Mononuclear cell (primary cell): Measurements from ENCODE around the gene KHNYN. TPM values are rescaled to one million over a fixed set of nuclear protein-coding genes. Genes with fewer than 3 reads are reported as not detected.

Experiments used
- H3K27me3 ChIP-seq: 2 replicates; pipeline ENCODE4 v1.6.0; 2011; ENCODE audit warnings: low read length, control low read depth; ENCODE audit not compliant: insufficient read depth
- H3K4me1 ChIP-seq: 2 replicates; pipeline ENCODE4 v1.5.1; 2011; ENCODE audit warnings: mild to moderate bottlenecking, low read length, control low read depth; ENCODE audit not compliant: insufficient read depth
- H3K4me3 ChIP-seq: 2 replicates; pipeline ENCODE4 v1.5.1; 2011; ENCODE audit warnings: mild to moderate bottlenecking, low read length, moderate library complexity
- H3K9me3 ChIP-seq: 2 replicates; pipeline ENCODE4 v1.5.1; 2011; ENCODE audit warnings: low read depth, mild to moderate bottlenecking, control low read depth, low read length
- total RNA-seq: library from RNA; depleted of rRNA; stranded (reverse); fragments of >200 nt; gene quantifications from one replicate; pipeline ENCODE4 v1.2.3, GENCODE V29; 2012

Gene KHNYN
- total RNA-seq, 1 donor = 148 TPM

DNA sequence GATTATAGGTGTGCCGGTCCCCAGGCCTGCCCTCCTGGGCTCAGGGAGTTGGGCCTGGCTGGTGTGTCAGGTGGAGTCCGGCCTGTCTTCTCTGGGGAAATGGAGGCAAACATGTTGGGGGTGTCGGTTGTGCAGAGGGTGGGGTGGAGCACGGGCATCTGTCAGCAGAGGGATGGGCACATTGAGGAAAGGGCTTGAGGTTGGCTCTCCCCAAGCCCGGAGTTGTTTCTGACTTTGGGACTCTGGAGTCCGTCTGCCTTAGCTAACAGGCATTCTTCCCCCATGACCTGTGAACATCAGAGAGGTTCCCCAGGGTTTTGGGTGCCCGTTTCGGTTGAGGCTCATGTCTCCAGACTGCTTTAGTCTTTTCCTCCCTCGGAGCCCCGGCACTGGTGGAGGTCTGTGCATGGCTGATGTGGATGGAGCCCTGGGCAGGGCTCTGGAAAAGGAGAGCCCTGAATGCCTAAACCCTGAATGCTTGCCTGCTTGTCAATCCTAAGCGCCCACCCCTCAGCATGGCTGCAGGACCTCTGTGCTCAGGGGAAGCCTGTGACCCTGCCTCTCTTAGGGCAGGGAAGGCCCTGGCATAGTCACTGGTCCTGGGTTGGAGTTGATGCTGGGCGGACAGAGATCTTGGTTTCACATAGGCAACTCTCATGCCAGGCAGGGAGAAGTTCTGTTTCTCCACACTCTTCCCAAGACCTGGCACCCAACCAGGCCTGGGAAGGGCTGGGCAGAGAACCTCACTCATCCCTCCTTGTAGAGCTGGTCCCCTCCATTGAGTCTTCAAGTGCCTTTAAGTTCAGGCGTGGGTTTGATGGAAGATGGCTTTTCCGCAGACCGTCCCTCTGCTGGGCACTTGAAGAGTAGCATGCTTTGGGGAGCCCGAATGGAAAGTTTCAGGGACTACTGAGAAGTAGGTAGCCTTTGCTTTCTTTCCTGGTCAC lies 18.0 kb upstream of the KHNYN start:
- Histone ChIP-seq H3K27me3 (no peaks in the 10 kb centered on the region), H3K4me3 (no peak overlapping the region), H3K9me3 (no peaks in the 10 kb centered on the region), H3K4me1 (no peaks in the 10 kb centered on the region)

DNA sequence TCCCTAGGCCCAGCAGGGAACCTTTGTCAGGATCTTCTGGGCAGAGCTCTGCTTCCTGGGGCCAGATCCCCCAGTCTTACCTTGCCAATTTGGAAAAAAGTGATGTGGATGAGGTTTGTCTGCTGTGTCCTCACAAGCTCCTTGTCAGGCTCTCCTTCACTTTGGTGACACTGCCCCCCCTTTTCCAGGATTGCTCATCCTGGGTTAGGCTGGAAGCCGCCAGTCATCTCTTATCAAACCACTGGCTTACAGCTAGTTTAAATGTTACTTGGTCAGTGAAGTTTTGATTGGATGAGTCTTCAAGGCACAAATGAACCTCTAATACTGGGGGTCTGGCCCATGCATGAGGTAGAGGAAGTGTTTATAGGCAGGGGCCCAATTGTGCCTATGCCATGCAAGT lies 15.7 kb upstream of the KHNYN start:
- Histone ChIP-seq H3K27me3 (no peaks in the 10 kb centered on the region), H3K4me3 (no peak overlapping the region), H3K9me3 (no peaks in the 10 kb centered on the region), H3K4me1 (no peaks in the 10 kb centered on the region)

DNA sequence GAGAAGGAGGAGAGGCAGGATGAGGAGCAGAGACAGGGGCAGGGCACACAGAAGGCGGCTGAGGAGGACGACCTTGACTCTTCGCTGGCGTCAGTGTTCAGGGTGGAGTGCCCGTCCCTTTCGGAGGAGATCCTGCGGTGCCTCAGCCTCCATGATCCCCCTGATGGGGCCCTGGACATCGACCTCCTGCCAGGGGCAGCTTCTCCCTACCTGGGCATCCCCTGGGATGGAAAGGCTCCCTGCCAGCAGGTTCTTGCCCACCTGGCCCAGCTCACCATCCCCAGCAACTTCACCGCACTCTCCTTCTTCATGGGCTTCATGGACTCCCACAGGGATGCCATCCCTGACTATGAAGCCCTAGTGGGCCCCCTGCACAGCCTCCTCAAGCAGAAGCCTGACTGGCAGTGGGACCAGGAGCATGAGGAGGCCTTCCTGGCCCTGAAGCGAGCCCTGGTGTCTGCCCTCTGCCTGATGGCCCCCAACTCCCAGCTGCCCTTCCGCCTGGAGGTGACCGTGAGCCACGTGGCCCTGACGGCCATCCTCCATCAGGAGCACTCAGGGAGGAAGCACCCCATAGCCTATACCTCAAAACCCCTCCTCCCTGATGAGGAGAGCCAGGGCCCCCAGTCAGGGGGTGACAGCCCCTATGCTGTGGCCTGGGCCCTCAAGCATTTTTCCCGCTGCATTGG lies 14.9 kb upstream of the KHNYN start:
- Histone ChIP-seq H3K9me3 (no peaks in the 10 kb centered on the region), H3K27me3 (no peaks in the 10 kb centered on the region), H3K4me3 (no peak overlapping the region), H3K4me1 (no peaks in the 10 kb centered on the region)

GRCh38 chr14:24415421-24416253 lies 14.1 kb upstream of the KHNYN start:
- Histone ChIP-seq H3K9me3 (no peaks in the 10 kb centered on the region), H3K4me1 (no peaks in the 10 kb centered on the region), H3K27me3 (no peaks in the 10 kb centered on the region), H3K4me3 (no peak overlapping the region)

DNA sequence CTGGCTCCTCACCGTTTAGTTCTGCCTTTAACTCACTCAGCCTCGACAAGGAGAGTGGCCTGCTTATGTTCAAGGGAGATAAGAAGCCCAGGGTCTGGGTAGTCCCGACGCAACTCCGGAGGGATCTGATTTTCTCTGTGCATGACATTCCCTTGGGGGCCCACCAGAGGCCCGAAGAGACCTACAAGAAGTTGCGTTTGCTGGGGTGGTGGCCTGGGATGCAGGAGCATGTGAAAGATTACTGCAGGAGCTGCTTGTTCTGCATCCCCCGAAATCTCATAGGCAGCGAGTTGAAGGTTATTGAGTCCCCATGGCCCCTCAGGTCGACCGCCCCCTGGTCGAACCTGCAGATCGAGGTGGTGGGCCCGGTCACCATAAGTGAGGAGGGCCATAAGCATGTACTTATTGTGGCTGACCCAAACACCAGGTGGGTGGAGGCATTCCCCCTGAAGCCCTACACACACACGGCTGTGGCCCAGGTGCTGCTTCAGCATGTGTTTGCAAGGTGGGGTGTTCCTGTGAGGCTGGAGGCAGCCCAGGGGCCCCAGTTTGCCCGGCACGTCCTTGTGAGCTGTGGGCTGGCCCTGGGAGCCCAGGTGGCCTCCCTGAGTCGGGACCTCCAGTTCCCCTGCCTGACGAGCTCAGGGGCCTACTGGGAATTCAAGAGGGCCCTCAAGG lies 13.4 kb upstream of the KHNYN start:
- no peaks in the 10 kb centered on the region for H3K9me3 ChIP-seq

DNA sequence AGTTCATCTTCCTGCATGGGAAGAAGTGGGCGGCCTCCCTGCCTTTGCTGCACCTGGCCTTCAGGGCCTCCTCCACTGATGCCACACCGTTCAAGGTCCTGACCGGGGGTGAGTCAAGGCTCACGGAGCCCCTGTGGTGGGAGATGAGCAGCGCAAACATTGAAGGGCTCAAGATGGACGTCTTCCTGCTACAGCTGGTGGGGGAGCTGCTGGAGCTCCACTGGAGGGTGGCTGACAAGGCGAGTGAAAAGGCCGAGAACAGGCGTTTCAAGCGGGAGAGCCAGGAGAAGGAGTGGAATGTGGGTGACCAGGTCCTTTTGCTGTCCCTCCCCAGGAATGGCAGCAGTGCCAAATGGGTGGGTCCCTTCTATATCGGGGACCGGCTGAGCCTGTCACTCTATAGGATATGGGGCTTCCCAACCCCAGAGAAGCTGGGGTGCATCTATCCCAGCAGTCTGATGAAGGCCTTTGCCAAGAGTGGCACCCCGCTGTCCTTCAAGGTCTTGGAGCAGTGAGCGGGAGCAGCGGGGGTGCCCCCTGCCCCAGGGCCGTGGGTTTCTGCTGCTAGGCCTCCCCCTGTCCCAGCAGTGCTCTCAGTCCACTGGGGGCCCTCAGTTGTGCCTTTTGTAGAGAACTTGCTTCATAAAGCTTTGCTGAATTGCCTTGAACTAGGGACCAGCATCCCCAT lies 12.7 kb upstream of the KHNYN start:
- Histone ChIP-seq H3K9me3 (no peaks in the 10 kb centered on the region), H3K27me3 (no peaks in the 10 kb centered on the region), H3K4me3 (no peak overlapping the region), H3K4me1 (peaks cover under 1% of the 10 kb centered on the region)

More for the DNA sequence above, 13.4 kb upstream of the KHNYN start:
- Histone ChIP-seq H3K27me3 (no peaks in the 10 kb centered on the region), H3K4me3 (no peak overlapping the region), H3K4me1 (no peaks in the 10 kb centered on the region)

- Histone ChIP-seq H3K4me3 (no peak overlapping the region), H3K4me1 (peaks cover 9% of the 10 kb centered on the region), H3K9me3 (no peaks in the 10 kb centered on the region), H3K27me3 (no peaks in the 10 kb centered on the region)
Measured at GRCh38 chr14:24417832-24418491, 11.8 kb upstream of the KHNYN start.

DNA sequence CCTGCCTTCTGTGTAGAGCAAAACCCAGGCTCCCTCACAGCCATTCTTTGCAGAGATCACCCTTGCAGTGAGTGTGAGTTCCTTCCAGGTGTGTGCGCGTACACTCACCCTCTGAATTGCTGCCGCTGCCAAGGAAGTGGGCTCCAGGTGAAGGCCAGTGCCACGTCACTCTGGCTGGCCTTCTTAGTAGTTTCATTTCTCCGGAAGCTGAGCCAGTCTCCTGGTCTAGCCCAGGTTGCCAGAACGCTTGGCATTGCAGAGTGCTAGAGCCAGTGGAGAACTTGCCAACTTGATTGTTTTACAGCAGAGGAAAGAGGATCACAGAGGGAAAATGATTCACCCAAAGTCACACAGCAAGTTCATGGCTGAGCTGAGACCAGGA lies 11.3 kb upstream of the KHNYN start:
- H3K27me3 ChIP-seq = no peaks in the 10 kb centered on the region
- peaks cover 9% of the 10 kb centered on the region for H3K4me1 ChIP-seq

GRCh38 chr14:24422261-24422660 lies 7.5 kb upstream of the KHNYN start:
- Histone ChIP-seq H3K9me3 (no peaks in the 10 kb centered on the region), H3K4me3 (no peak overlapping the region), H3K4me1 (peaks cover 14% of the 10 kb centered on the region), H3K27me3 (no peaks in the 10 kb centered on the region)

More for the DNA sequence above, 11.3 kb upstream of the KHNYN start:
- Histone ChIP-seq H3K9me3 (no peaks in the 10 kb centered on the region), H3K4me3 (no peak overlapping the region)

DNA sequence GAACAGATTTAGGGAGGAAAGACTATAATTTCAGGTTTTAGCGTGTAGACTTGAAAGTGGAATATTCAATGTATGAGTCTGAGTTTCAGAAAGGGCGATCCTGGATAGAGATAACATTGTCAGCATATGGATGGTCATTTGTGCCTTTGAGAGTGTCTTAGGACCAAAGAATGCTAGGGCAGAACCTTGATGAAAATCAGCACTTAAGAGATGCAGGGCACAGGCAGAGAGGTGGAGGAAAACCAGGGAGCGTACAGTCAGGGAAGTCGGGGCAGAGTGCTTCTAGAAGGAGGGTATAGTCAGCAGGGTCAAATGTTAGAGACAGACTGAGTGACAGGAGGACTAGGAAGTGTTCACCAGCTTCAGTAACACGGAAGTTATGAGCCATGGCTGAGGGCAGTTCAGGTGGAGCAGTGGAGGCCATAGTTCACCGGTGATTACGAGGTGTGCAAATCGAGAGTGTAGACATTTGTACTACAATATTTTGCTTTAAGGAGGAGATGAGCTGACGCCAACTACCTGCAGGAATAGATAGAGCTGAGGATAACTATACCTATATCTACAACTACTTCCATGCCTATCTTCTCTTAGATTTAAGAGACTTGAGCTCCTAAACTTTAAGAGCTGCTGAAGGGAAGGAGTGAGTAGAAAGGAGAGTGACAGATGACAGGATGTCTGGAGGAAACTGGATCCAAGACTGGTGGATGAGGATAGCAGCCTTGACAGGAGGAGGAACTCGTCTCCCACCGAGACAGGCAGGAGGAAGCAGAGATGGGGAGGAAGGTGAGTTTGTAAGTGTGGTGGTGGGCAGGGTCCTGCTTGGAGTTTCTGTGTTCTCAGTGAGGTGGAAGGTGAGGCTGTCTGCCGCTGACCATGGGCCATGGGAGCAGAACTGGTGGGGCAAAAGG lies 6.8 kb upstream of the KHNYN start:
- H3K27me3 ChIP-seq = no peaks in the 10 kb centered on the region
- H3K4me1 ChIP-seq = peaks cover 18% of the 10 kb centered on the region

GRCh38 chr14:24425704-24426103 lies 4.0 kb upstream of the KHNYN start:
- Histone ChIP-seq H3K9me3 (no peaks in the 10 kb centered on the region), H3K4me1 (peaks cover 37% of the 10 kb centered on the region), H3K4me3 (no peak overlapping the region), H3K27me3 (no peaks in the 10 kb centered on the region)

More for the DNA sequence above, 6.8 kb upstream of the KHNYN start:
- no peaks in the 10 kb centered on the region for H3K9me3 ChIP-seq
- no peak overlapping the region for H3K4me3 ChIP-seq

GRCh38 chr14:24426150-24426911 lies 3.4 kb upstream of the KHNYN start:
- Histone ChIP-seq H3K4me3 (no peak overlapping the region), H3K9me3 (no peaks in the 10 kb centered on the region), H3K27me3 (no peaks in the 10 kb centered on the region), H3K4me1 (peaks cover 43% of the 10 kb centered on the region)
